ENCODE results near the gene ABCA9. TPM values are rescaled to one million over a fixed set of nuclear protein-coding genes. Genes with fewer than 3 reads are reported as not detected.
A peak's percentile ranks its signal among the peaks of the same experiment; 100 is the strongest.

ABCA9 gene
- total and polyA plus RNA-seq, 2 experiments from 2014 or later: not detected

GRCh38 chr17:69047368-69048263, 13.1 kb downstream of the ABCA9 start:
- Histone ChIP-seq H3K4me3 (no peak overlapping the region), H3K4me1 (ENCODE audit: insufficient read depth) (no peaks in the 10 kb centered on the region), H3K79me2 (replicated peaks; ENCODE audit: insufficient read depth) (no peaks in the 10 kb centered on the region), H4K20me1 (replicated peaks; ENCODE audit: insufficient read depth) (no peaks in the 10 kb centered on the region), H3F3A (replicated peaks; ENCODE audit: low read depth) (no peaks in the 10 kb centered on the region), H2AFZ (peak overlapping the region; percentile 14; the same call in 1 of the 2 replicates), H3K9me2 (ENCODE audit: insufficient read depth) (no peaks in the 10 kb centered on the region), H3K4me2 (no peak overlapping the region), H3K27ac (ENCODE audit: low read depth) (no peak overlapping the region), H3K36me3 (ENCODE audit: insufficient read depth) (no peaks in the 10 kb centered on the region), H3K27me3 (ENCODE audit: insufficient read depth) (no peaks in the 10 kb centered on the region)
- Mint-ChIP-seq H3K4me1 (no peaks in the 10 kb centered on the region), H3K27ac (no peak overlapping the region), H3K9me3 (no peaks in the 10 kb centered on the region), H3K36me3 (ENCODE audit: low read depth) (no peaks in the 10 kb centered on the region), H3K27me3 (ENCODE audit: insufficient read depth, low read depth, poor library complexity) (peaks cover 2% of the 10 kb centered on the region), H3K4me3 (no peak overlapping the region)
- DNase-seq (ENCODE audit: low spot score) (no peak), ATAC-seq (no peak)
- TF ChIP-seq JUNB (IDR thresholded peaks at IDR 0.05; ENCODE audit: unreplicated experiment): no peak
- no peak for TF ChIP-seq NANOG (IDR thresholded peaks at IDR 0.05; ENCODE audit: borderline replicate concordance)
- TF ChIP-seq EZH2 (IDR thresholded peaks at IDR 0.05; ENCODE audit: low read depth, unreplicated experiment): no peak
- no peak for TF ChIP-seq ZNF331 (CRISPR knock-in tag; IDR thresholded peaks at IDR 0.05; ENCODE audit: low read depth)
- no peak for TF ChIP-seq CTCF (conservative IDR thresholded peaks at IDR 0.05; ENCODE audit: low read depth in 2 of 2)
- no peak for TF ChIP-seq REST (IDR thresholded peaks at IDR 0.05; ENCODE audit: unreplicated experiment)
- TF ChIP-seq ETS1 (IDR thresholded peaks at IDR 0.05): no peak
- TF ChIP-seq CREB1 (CRISPR knock-in tag; IDR thresholded peaks at IDR 0.05; ENCODE audit: low read depth): no peak
- TF ChIP-seq STAT1 (IDR thresholded peaks at IDR 0.05; ENCODE audit: unreplicated experiment): no peak
- TF ChIP-seq POLR2AphosphoS5 (IDR thresholded peaks at IDR 0.05; ENCODE audit: low read depth): no peak
- no peak for TF ChIP-seq EZH2phosphoT487 (IDR thresholded peaks at IDR 0.05; ENCODE audit: unreplicated experiment)
- TF ChIP-seq ZNF462 (CRISPR knock-in tag; IDR thresholded peaks at IDR 0.05): no peak
- no peak for TF ChIP-seq ZNF114 (CRISPR knock-in tag; IDR thresholded peaks at IDR 0.05)
